HFFc6 (cell line): ENCODE data around the gene PNMA5. TPM values are rescaled to one million over a fixed set of nuclear protein-coding genes. Genes with fewer than 3 reads are reported as not detected.
A peak's percentile ranks its signal among the peaks of the same experiment; 100 is the strongest.

ENCODE experiments used
- DNase-seq: peaks from one replicate; pipeline ENCODE4 v3.0.0-alpha.2; 2018
- H3K27ac Mint-ChIP-seq: 2 replicates; pipeline ENCODE4 v1.8.0; 2020; ENCODE audit warnings: mild to moderate bottlenecking, mixed read lengths
- H3K27me3 Mint-ChIP-seq: 2 replicates; pipeline ENCODE4 v1.8.0; 2021; ENCODE audit warnings: mild to moderate bottlenecking, moderate library complexity, mixed read lengths; ENCODE audit not compliant: insufficient read depth
- H3K36me3 Mint-ChIP-seq: 2 replicates; pipeline ENCODE4 v1.8.0; 2021; ENCODE audit warnings: low read depth, mixed read lengths
- H3K4me1 Mint-ChIP-seq: 2 replicates; pipeline ENCODE4 v1.8.0; 2020; ENCODE audit warnings: low read depth, mixed read lengths
- H3K4me3 Mint-ChIP-seq: 2 replicates; pipeline ENCODE4 v1.8.0; 2020; ENCODE audit warnings: mild to moderate bottlenecking, moderate library complexity, mixed read lengths
- H3K9me3 Mint-ChIP-seq: 2 replicates; pipeline ENCODE4 v1.8.0; 2020; ENCODE audit warnings: mild to moderate bottlenecking, mixed read lengths
- total RNA-seq, 6 experiments: library from RNA; stranded (reverse); fragmentation: NEBNext Ultra II Directional; extraction: Animal tissue kit (Norgen Biotek cat#: 25700); gene quantifications; 2 replicates in 1 of 6; 3 replicates in 5 of 6; pipeline ENCODE4 v1.2.3, GENCODE V29; 2021
- TF ChIP-seq, protein P1 (sequence below): fragments of 200-600 bp; sonication (generic); IDR thresholded peaks from 2 replicates; pipeline ENCODE4 v1.5.0; 2021; ENCODE audit warnings: antibody characterized with exemption, mild to moderate bottlenecking

PNMA5 gene
- total RNA-seq, 6 experiments from 2014 or later: not detected

DNA sequence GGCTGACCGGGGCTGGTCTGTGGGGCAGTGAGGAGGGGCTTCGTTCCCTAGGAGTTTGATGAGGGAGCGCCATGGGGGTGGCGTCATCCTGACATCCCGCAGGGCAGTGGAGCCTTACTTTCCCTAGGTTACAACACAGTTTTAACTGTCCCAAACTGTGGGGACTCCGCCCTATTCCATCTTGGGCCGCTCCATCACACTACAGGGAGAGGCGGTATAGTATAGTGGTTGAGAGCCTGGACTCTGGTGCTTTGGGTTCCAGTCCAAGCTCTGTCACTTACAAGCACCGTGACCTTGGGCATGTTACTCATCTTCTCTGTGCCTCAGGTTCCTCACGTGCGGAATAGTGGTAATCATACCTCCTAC lies 51.9 kb downstream of the PNMA5 start:
- TF ChIP-seq, protein P1, sequence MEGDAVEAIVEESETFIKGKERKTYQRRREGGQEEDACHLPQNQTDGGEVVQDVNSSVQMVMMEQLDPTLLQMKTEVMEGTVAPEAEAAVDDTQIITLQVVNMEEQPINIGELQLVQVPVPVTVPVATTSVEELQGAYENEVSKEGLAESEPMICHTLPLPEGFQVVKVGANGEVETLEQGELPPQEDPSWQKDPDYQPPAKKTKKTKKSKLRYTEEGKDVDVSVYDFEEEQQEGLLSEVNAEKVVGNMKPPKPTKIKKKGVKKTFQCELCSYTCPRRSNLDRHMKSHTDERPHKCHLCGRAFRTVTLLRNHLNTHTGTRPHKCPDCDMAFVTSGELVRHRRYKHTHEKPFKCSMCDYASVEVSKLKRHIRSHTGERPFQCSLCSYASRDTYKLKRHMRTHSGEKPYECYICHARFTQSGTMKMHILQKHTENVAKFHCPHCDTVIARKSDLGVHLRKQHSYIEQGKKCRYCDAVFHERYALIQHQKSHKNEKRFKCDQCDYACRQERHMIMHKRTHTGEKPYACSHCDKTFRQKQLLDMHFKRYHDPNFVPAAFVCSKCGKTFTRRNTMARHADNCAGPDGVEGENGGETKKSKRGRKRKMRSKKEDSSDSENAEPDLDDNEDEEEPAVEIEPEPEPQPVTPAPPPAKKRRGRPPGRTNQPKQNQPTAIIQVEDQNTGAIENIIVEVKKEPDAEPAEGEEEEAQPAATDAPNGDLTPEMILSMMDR: no peak
- Mint-ChIP-seq H3K4me3 (peak overlapping the region; percentile 92), H3K4me1 (peaks cover 15% of the 10 kb centered on the region), H3K9me3 (no peaks in the 10 kb centered on the region), H3K27ac (peak overlapping the region; percentile 72; the same call in 1 of the 2 replicates), H3K36me3 (no peaks in the 10 kb centered on the region), H3K27me3 (peaks cover 1% of the 10 kb centered on the region; the same call in 1 of the 2 replicates)
- no peak for DNase-seq

DNA sequence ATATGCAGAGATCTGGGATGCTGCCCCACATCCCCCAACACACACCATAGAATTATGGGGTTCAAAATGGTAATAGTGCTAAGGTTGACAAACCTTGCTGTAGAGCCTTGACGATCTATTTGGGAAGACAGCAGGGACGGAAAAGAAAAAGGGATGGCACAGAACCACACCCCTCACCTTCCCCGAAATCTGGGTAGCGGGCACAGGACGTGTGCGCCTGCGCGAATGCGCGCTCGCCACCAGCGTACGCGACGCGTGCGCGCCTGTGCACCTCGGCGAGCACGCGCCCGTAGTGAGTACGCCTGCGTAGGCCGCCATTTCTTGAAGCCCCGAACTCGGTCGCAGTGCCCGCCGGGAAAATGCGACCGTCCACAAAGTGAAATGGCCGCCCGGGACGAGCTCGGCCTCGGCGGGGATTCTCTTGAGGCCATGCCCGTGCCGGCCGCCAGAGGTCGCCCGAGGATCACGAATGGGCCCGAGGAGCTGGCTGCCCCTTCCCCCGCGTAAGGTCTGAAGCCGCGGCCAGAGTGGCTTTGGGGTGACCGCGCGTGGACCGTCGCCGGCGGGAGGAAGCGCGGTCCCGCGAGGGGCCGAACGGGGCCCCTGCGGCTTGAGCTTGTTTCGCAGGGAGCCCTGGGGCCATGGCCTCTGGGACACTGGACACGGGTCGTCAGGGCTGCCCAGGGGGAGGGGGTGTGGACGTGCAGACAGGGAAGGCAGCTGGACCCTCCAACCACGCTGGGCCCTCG lies 52.4 kb downstream of the PNMA5 start:
- Mint-ChIP-seq H3K4me3 (peak overlapping the region; percentile 92), H3K4me1 (peaks cover 15% of the 10 kb centered on the region), H3K9me3 (no peaks in the 10 kb centered on the region), H3K27ac (peak overlapping the region; percentile 72), H3K36me3 (no peaks in the 10 kb centered on the region), H3K27me3 (peaks cover 1% of the 10 kb centered on the region; the same call in 1 of the 2 replicates)
- TF ChIP-seq, protein P1: peak; percentile 85
- peak; percentile 83 for DNase-seq

Other genes starting within 250 kb of the PNMA5 start
- gene MAGEA2, start 240.3 kb downstream of the PNMA5 start, total RNA-seq: not detected
- not detected for gene CSAG3, start 234.9 kb downstream of the PNMA5 start, total RNA-seq
- under 1 TPM in 2 of 6 experiments, not detected in 4; 0.12 to 0.18 TPM for gene MAGEA6, start 224.4 kb downstream of the PNMA5 start, total RNA-seq
- 10 to 100 TPM; 39.9 to 47.8 (median 43.6) TPM for gene CETN2, start 163.4 kb downstream of the PNMA5 start, total RNA-seq
- 10 to 100 TPM; 18.4 to 20.0 (median 19.1) TPM for gene NSDHL, start 163.1 kb downstream of the PNMA5 start, total RNA-seq
- gene ZNF185, start 96.0 kb downstream of the PNMA5 start, total RNA-seq: 1 to 10 TPM; 1.1 to 2.4 (median 1.4) TPM
- gene PNMA3, start 62.4 kb upstream of the PNMA5 start, total RNA-seq: not detected
- under 1 TPM in 3 of 6 experiments, not detected in 3; 0.08 to 0.36 (median 0.09) TPM for gene PNMA6A, start 78.3 kb upstream of the PNMA5 start, total RNA-seq
- not detected for gene MAGEA1, start 185.2 kb upstream of the PNMA5 start, total RNA-seq